C1 segment of cervical spinal cord (tissue), 14 donors: ENCODE measurements around the gene ZNF655.
"Not testable (repeated sequence)": the region's sequence is repeated elsewhere in the genome, so short reads cannot be mapped to it uniquely, and the experiment has no call there.

Experiments used
- DNase-seq, 14 donors: peaks; one replicate each; lab custom pipeline; 2025; lab: John Stamatoyannopoulos, UW

The ZNF655 gene

DNA sequence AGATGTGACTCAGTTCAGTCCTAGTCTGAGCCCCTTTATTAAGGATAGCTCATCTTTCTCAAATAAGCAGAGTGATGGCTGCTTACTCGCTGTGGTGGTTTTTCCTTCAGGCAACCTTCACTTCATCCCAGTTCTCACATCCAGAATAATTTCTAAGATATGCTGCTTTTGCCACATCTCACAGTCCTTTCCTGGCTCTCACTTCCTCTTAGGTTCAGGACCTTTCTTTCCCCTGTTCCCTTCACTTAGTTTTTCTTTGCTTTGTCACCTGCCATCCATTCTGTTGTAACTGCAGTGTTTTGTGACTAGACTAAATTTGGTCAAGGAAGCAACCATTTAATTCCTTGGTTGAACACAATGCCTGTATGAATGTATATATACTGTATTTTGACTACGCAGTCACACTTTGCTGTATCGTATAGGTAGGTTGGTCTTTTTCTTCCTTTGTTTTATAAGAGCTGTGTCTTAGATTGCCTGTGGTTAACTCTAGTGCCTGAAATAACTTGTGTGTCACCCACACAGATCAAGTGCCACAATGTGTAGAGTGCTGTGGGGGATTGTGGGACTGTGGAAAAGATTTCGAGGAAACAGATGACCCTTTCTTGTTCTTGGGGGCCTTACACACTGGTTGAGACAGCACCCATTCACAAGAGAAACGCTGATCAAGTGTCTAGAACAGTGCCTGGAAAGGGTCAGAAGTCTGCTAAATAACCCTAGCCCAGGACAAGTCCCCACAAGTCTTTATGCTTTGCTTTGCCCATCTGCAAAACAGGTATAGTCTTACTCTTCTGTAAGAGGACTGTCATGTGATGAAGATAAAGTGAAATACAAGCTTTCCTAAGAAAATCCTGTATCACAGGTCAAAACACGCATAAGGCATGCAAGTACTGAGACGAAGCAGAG is 2.6 kb downstream of the ZNF655 start:
- DNase-seq, result no peak

DNA sequence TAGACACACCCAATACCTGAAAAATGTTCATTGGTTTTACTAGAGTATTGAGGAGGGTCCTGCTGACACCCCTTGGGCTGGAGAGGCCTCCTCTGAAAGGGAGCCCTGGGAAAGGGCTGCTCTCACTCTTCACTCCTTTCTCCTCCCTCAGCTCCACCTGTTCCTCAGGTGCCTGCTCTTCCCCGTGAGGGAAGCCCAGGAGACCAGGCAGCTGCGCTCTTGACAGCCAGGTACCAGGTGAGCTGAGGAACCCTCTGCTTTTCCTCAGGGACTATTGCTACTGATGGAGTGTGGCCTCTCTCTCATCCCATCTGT is 3.3 kb downstream of the ZNF655 start:
- DNase-seq, result no peak

- DNase-seq, result no peak
Observed at GRCh38 chr7:99562114-99562784, 3.8 kb downstream of the ZNF655 start.

- DNase-seq, result no peak
Observed at GRCh38 chr7:99562832-99563231, 4.4 kb downstream of the ZNF655 start.

DNA sequence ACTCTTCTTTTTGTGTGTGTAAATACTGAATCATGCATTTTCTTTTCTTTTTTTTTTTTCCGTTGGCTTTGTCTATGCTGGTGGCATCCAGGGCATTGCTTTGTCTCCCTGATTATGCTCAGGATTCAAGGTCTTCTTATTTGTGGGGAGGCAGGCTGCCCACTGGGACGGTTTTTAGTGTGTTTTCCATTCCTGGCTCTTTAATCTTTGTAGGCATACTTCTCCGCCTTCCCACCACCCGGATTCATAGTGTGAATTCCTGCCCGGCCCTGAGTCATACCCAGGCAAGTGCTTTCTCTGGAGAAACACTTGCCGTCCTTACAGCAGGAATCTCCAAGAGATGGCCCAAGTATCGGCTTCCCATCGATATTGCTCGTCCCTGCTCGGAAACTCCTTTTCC is 5.2 kb downstream of the ZNF655 start:
- no peak for DNase-seq

DNA sequence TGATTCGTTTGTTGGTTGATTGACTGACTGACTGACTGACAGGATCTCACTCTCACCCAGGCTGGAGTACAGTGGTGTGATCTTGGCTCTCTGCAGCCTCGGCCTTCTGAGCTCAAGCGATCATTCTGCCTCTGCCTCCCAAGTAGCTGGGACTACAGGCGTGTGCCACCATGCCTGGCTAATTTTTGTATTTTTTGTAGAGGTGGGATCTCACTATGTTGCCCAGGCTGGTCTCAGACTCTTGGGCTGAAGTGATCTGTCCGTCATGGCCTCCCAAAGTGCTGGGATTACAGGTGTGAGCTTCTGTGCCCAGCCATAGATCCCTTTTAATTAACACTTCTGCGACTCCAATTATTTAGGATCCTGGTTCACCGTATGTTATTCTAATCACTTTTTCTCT is 10.3 kb downstream of the ZNF655 start:
- DNase-seq, result not testable (repeated sequence)

DNA sequence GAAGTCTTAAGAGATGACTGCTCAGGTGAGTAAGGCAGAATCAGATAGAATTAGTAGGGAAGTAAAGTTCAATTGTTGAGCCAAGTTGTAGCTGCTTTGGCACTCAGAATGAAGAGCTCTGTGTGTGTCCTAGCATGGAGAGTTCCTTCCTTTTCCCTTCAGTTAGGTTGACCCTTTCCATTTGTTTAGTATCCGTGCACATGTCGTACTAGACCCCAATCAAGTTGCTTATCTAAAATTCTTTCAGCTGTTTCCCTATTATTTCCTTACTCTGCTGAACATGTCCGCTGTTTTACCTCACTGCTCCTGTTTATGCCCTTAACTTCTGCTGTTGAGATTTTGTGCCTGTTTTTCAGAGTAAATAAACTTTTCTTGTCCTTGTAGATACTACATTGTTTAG is 13.3 kb downstream of the ZNF655 start:
- no peak for DNase-seq

- DNase-seq, result no peak
Observed at GRCh38 chr7:99573257-99573656, 14.8 kb downstream of the ZNF655 start.

GRCh38 chr7:99576251-99576650 is 17.8 kb downstream of the ZNF655 start:
- DNase-seq, result no peak

DNA sequence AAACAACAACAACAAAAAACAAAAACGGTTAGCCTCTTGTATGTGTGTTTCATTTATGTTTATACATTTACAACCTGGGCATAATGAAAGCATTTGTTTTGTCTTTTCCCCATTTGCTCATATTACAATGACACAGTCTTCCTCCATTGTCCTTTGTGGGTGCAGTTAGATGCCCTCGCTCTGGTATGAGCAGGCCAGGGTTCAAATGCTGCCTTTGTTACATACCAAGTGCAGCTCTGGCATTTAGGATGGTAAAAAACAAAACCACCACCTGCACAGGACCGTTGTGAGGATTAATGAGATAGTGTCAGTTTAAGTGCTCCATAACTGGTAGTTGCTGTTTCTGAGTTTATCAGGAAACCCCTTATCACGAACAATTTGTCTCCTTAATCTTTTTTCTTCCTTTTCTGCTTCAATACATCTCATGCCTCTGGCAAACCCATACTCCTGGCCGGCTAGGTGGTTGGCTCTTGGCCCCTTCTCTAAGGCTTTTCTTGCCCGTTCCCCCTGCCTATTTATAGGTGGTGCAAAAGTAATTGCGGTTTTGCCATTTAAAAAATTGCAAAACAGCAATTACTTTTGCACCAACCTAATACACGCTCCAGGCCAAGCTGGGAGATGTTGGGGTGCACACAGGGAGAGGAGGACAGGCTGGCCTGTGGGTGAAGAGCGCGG is 21.0 kb downstream of the ZNF655 start:
- DNase-seq, result peak in 1 of 14 donors; percentile 24

GRCh38 chr7:99579956-99580777 is 21.7 kb downstream of the ZNF655 start:
- peak in 9 of 14 donors; percentile 16 to 56 (median 34) for DNase-seq

DNA sequence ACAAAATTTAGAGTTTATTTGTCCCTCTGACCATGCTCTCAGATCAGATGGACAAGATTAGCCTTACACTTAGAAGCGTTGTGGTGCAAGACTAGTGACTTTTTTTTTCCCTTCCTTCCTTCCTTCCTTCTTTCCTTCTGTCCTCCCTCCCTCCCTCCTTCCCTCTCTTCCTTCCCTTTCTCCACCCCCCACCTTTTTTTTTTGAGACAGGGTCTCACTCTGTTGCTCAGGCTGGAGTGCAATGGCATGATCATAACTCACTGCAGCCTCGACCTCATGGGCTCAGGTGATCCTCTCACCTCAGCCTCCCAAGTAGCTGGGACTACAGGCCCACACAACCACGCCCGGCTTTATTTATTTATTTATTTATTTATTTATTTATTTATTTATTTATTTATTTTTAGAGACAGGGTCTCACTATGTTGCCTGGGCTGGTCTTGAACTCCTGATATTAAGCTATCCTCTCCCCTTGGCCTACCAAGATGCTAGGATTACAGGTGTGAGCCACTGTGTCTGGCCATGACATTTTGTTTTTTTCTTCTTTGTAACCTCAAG is 22.4 kb downstream of the ZNF655 start:
- DNase-seq, result not testable (repeated sequence)

DNA sequence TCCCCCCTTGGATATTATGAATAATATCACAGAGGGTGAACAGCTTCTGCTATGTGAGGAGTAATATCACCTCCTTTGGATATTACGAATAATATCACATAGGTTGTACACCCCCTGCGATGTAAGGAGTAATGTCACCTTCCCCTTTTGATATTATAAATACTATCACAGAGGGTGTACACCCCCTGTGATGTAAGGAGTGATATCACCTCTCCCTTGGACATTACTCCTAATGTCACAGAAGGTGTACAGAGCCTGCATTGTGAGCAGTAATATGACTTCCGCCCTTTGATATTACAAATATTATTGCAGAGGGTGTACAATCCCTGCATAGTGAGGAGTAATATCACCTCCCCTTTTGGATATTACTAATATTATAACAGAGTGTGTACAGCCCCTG is 30.4 kb downstream of the ZNF655 start:
- DNase-seq, result no peak

DNA sequence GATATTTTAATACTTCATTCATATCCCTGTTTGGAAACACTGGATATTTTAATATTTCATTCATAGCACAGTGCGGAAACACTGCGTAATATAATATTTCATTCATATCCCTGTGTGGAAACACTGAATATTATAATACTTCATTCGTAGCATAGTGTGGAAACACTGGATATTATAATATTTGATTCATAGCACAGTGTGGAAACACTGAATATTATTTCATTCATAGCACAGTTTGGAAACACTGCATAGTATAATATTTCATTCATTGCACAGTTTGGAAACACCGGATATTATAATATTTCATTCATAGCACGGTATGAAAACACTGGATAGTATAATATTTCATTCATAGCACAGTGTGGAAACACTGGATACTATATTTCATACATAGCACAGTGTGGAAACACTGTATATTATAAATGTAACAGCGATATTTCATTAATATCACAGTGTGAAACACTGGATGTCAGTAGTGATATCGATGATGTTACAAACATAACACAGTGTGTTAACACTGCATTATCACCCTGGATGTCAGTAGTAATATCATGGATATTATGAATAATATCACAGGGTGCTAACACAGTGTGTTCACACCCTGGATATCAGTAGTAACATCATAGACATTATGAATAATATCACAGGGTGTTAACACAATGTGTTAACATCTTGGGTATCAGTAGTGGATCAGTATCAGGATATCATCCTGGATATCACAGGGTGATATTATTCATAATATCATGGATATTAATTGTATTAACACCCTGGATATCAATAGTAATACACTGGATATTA is 36.7 kb downstream of the ZNF655 start:
- DNase-seq, result no peak

DNA sequence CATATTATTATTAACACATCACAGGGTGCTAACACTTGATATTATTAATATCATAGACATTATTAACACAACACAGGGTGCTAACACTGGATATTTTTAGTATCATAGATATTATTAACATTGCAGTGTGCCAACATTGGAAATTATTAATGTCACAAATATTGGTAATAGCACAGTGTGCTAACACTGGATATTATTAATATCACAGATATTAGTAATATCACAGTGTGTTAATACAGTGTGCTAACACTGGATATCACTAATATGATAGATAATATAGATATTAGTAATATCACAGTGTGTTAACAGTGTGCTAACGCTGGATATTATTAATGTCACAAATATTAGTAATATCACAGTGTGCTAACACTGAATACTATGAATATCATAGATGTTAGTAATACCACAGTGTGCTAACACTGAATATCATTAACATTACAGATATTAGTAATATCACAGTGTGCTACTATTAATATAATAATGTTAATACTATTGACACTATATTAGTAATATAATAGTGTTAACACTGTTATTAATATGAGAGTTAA is 38.0 kb downstream of the ZNF655 start:
- no peak for DNase-seq

DNA sequence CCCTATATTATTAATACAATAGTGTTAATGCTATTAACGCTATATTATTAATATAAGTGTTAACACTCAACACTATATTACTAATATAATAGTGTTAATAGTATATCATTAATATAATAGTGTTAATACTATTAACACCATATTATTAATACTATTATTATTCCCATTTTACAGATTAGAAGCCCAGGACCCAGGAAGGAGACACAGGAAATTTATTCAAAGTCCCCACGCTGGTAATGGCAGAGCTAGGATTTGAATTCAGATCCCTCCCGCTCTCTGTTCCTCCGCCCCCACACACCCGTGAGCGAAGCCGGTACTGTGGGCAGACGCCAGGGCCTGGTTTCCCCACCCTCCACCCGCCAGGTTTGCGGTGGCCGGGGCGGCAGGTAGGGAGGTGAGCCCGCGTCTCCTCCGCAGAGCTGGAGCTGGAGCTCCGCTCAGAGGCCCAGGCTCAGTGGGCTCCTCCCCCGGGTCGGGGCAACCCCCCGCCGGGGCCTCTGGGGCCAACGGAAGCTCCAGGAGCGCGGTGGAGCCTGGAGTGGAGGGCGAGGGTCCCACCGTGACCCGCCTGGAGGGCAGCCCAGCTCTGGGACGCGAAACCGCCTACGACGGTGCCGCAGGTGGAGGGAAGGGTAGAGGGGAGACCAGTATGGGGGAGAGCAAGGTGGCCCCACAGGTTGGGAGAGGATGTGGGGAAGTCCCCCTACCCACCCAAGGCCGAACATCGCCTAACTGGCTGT is 39.5 kb downstream of the ZNF655 start, which contains the start of gene TMEM225B:
Gene TMEM225B, plus strand, starts transcription at position 506 of the 740 bp plus-strand sequence. CDS start 6,122 bp downstream, outside the sequence.
- DNase-seq, result no peak

GRCh38 chr7:99599836-99600235 is 41.4 kb downstream of the ZNF655 start:
- no peak for DNase-seq

- no peak for DNase-seq
Observed at GRCh38 chr7:99601656-99602310, 43.3 kb downstream of the ZNF655 start.

DNA sequence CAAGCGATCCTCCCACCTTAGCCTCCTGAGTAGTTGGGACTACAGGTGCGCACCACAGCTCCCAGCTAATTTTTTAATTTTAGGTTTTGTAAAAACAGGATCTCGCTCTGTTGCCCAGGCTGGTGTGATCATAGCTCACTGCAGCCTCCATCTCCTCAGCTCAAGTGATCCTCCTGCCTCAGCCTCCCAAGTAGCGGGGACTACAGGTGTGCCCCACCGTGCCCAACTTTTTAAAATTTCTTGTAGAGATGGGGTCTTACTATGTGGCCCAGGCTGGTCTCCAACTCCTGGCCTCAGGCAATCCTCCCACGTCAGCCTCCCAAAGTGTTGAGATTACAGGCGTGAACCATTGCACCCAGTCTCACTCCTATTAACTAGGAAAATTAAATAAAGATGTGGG is 47.1 kb downstream of the ZNF655 start:
- no peak for DNase-seq
